NCI-H2171 (cell line): Measurements from ENCODE around the gene FGF7.
"Not testable (repeated sequence)": the region's sequence is repeated elsewhere in the genome, so short reads cannot be mapped to it uniquely, and the experiment has no call there.

Source experiments
- DNase-seq: peaks from one replicate; lab custom pipeline; 2025; lab: John Stamatoyannopoulos, UW

FGF7 gene

GRCh38 chr15:49439678-49440395 is 16.8 kb downstream of the FGF7 start:
- DNase-seq = no peak

DNA sequence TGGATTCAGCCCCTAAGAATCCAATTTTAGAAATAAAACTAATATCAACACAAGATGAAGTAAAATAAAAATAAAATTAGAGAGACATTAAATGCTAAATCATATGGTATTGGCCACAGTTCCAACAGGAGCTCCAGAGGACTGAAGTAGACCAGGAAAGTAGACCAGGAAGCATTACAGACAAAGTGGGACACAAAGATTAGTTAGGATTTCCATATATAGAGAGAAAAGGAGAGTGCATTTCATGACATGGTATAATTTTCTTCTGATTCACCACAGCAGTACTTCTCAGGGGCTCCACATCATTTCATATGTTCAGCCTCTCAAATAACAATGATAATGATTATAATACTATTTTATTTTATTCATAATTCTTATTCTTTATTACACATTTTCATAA is 18.3 kb downstream of the FGF7 start:
- no peak for DNase-seq

GRCh38 chr15:49441816-49442215 is 18.8 kb downstream of the FGF7 start:
- DNase-seq = no peak

GRCh38 chr15:49452595-49452994 is 29.6 kb downstream of the FGF7 start:
- no peak for DNase-seq

GRCh38 chr15:49456166-49456565 is 33.1 kb downstream of the FGF7 start:
- DNase-seq = no peak

- no peak for DNase-seq
Observed at GRCh38 chr15:49458145-49458544, 35.1 kb downstream of the FGF7 start.

DNA sequence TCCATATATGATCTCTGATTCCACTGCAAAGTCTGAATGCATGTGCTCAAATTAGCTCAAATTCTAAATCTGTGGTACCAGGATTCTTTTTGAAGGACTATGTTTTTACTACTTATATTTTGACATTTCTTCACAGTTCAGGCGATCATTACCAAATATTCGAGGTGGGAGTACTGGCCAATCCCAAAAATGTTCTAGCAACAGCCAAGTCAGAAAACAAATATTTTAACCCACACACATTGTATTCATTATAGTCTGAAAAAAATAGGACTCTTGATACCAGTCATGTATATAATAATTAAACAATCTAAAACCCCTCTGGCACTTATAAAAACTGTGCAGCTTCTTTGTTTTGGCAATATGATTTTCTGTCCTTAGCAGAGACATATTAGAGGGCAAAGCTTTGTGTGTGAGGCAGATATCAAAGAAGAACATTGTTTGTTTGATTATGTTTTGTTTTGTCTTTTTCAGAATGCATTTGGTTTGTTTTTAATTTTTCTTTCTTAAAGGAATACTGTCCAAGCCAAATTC is 37.4 kb downstream of the FGF7 start:
- DNase-seq = no peak

DNA sequence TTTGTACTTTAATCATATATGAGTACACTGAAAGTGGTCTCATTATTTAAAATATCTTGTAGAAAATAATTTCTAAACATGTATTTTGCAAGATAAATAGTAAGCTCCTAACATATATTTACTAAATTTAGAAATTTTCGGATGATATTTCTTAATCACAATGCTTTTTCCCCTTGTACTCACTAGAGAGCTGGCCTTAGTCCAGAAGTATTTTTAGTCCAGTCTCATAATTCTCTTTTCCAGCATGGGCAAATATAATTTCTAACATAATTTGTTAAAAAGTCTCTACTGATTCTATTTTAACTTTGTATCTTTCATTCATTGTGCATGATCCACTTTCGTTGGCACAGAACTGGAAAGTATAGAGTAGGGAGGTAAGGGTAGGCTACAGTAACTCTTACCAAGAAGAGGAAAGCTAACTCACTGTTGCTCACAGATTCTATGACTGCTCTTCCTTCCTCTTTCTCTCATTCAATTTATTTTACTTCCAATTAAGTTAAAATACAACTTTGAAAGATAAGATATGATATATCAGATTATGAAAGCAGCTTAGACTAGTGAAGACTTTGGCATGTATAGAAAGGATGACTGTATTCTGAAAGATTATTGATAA is 39.3 kb downstream of the FGF7 start:
- no peak for DNase-seq

- no peak for DNase-seq
Observed at GRCh38 chr15:49464522-49464921, 41.5 kb downstream of the FGF7 start.

DNA sequence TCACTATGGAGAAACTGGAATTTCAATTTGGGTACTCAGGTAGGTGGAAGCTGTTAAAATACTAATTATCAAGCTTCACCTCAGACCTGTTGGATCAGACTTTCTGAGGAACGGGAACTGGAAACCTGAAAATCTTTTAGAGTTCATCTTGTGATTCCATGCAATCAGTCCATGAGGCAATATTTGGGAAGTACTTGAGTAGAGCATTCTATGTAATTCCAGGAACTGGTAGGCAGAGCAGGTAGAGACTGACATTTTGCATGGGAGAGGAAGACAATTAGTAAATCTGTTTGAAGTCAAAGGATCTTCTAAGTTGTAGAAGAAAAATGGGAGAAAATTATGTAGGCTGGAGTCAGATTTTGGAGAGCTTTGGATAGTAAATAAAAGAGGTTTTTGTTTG is 43.1 kb downstream of the FGF7 start:
- no peak for DNase-seq

DNA sequence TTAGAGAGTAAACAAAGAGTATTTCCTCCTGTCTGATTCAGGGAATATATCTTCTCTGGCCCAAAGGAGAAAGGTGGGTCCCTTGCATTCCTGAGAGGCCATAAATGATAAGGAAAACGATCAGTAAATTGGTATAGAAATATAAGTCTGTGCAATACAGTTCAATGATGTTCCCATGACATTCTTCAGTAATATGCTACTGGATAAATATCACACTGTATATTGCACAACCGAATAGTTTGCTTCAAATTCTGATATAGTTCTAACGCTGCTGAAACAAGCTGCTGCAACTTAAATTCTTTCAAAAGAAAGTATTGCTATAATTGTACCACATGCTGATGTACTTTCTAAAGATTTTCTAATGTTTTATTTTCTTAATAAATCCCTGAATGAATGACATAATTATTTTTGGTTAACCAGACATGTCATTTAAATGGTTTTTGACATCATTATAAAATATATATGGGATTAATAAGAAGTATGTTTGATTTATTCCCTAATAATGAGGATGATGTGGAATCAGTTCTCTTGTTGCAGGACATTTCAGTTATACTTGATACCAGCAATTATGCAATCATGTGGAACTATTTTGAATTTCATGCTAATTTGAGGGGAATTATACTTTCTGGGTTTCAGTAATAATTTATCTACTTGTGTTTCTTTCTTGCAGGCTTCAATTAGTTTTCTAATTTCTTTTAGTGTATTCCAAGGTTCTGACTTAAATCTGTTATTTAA is 44.9 kb downstream of the FGF7 start:
- no peak for DNase-seq

- DNase-seq = no peak
Observed at GRCh38 chr15:49468481-49468839, 45.4 kb downstream of the FGF7 start.

DNA sequence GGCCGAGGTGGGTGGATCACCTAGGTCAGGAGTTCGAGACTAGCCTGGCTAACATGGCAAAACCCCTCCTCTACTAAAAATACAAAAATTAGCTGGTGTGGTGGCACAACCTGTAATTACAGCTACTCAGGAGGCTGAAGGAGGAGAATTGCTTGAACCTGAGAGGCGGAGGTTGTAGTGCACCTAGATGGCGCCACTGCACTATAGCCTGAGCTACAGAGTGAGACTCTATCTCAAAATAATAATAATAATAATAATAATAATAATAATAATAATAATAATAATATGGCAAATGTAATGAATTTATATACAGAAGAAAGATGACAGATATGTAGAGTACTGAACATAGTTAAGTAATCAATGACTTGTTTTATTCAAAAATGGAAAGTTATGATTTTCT is 48.2 kb downstream of the FGF7 start:
- DNase-seq = not testable (repeated sequence)

DNA sequence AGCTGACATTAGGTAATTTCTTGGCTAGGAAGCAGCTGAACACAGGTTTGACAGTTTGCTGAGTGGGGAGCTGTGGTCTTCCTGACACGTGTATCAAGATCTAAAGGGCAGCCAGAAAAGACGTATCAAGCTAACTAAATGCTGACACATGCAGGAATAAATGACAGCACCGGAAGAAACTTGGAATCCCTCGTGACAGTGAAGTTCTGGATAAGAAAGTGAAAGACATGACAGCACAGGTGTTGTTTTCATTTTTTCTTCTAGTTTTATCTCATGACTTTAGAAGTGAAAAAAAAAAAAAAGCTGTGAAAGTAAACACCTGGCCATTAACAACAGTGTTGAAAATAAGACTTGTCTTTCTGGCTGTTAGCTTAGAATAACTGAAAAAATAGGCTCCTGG is 48.7 kb downstream of the FGF7 start:
- DNase-seq = no peak

DNA sequence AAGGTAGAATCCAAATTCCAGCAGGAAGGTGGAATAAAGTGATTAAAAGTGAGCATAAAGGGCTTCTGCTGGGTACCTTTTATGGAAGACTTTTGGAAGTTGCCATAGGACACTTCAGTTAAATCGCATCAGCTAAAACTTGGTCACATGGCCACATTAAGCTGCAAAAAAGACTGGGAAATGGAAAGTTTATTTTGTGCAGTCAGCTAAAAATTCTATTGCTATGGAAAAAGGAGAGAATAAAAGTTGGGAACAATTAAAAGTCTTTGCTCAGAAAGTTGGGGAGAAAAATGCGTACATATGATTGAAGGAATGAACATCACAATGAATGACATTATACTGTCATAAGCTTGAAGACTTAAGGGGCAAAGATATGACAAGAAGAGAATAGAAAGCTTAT is 49.3 kb downstream of the FGF7 start:
- no peak for DNase-seq

GRCh38 chr15:49473031-49473430 is 50.0 kb downstream of the FGF7 start:
- DNase-seq = no peak

GRCh38 chr15:49478021-49478420 is 55.0 kb downstream of the FGF7 start:
- not testable (repeated sequence) for DNase-seq

GRCh38 chr15:49478982-49479381 is 55.9 kb downstream of the FGF7 start:
- DNase-seq = not testable (repeated sequence)

- DNase-seq = not testable (repeated sequence)
Observed at GRCh38 chr15:49485401-49485800, 62.4 kb downstream of the FGF7 start.

GRCh38 chr15:49490966-49491365 is 67.9 kb downstream of the FGF7 start:
- DNase-seq = no peak

DNA sequence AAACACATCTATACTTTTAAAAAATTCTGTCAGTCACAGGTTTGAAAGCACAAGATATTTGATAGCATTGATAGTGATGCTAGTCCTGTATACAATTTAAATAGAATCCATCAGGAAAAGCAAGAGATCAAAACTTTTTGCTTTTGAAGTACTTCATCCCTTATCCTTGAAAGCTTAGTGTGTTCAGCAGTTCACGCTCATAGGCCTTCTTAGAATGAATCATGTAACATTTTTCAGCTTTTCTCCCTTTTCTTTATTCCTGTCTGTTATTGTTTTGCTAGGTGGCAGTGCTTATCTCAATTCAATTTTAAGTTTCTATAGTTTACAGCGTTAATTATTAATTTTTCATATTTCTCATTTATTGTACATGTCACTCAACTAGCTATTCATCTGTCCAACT is 69.1 kb downstream of the FGF7 start:
- no peak for DNase-seq

- no peak for DNase-seq
Observed at GRCh38 chr15:49492830-49493229, 69.8 kb downstream of the FGF7 start.

GRCh38 chr15:49494842-49495241 is 71.8 kb downstream of the FGF7 start:
- no peak for DNase-seq
